ENCODE results near the gene TIMMDC1. TPM values are rescaled to one million over a fixed set of nuclear protein-coding genes. Genes with fewer than 3 reads are reported as not detected.

TIMMDC1 gene
- total RNA-seq, 1 experiment from 2014 or later, result 109 TPM

DNA sequence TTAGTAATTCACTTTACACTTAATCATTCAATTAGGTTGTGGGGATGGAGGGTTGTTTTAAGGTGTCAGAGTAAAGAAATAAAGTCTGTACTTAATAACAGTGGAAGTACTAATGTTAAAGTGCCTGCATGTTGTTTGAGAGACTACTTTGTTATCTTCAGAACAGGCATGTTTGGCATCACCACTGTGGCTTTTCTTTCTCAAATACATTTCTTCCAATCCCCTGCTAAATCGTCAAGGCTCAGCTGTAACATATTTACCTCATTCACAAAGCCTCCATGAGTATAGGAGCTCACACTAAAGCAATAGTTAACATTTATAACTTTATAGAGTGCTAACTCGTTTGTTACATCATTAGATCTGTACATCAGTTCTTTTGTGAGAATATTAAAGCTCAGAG lies 2.6 kb downstream of the TIMMDC1 start:
- Histone ChIP-seq H2BK120ac (ENCODE audit: low read depth, low read length, poor library complexity, severe bottlenecking) (no peak overlapping the region), H2BK5ac (ENCODE audit: insufficient read length, low read length) (no peak overlapping the region), H3K23ac (ENCODE audit: insufficient read length, low read depth, low read length) (no peak overlapping the region), H3K18ac (ENCODE audit: insufficient read length, low read depth, low read length) (no peak overlapping the region), H3T11ph (ENCODE audit: low read length) (no peak overlapping the region), H4K91ac (ENCODE audit: insufficient read length, low read depth, low read length) (no peak overlapping the region), H3K23me2 (ENCODE audit: insufficient read length, low read depth, low read length, poor library complexity, severe bottlenecking) (peaks cover 3% of the 10 kb centered on the region), H2BK20ac (ENCODE audit: low read depth, low read length, poor library complexity, severe bottlenecking) (no peak overlapping the region), H3K9ac (ENCODE audit: extremely low read depth, insufficient read length, low read length) (no peak overlapping the region), H2BK12ac (ENCODE audit: insufficient read length, low read depth, low read length) (no peak overlapping the region), H3K4me2 (ENCODE audit: insufficient read depth, insufficient read length, low read length) (peak overlapping the region; percentile 70), H4K8ac (replicated peaks; ENCODE audit: insufficient read length, low read depth, low read length) (no peak overlapping the region), H2AK5ac (ENCODE audit: insufficient read length, low read length) (no peak overlapping the region), H2BK15ac (ENCODE audit: low read depth, low read length) (no peak overlapping the region), H3K14ac (ENCODE audit: insufficient read depth, low read length) (no peak overlapping the region), H3K79me1 (ENCODE audit: insufficient read depth, low read depth, low read length, poor library complexity, severe bottlenecking) (no peaks in the 10 kb centered on the region), H3K27me3 (ENCODE audit: insufficient read depth, low read length) (no peaks in the 10 kb centered on the region), H4K5ac (ENCODE audit: insufficient read length, low read depth, low read length) (no peak overlapping the region), H4K20me1 (ENCODE audit: control insufficient read depth, insufficient read depth, insufficient read length) (no peaks in the 10 kb centered on the region), H3K79me2 (ENCODE audit: insufficient read depth, low read length) (no peaks in the 10 kb centered on the region; the same call in 1 of the 2 replicates), H3K56ac (ENCODE audit: insufficient read length, low read depth, low read length) (no peak overlapping the region), H3K9me3 (ENCODE audit: control insufficient read depth, low read depth, low read length) (no peaks in the 10 kb centered on the region), H3K4me1 (ENCODE audit: insufficient read depth, low read length) (no peaks in the 10 kb centered on the region), H3K27ac (ENCODE audit: insufficient read length, low read depth, low read length) (no peak overlapping the region), H3K4ac (ENCODE audit: low read depth, low read length) (no peak overlapping the region), H2AFZ (ENCODE audit: low read length) (no peak overlapping the region)
- Mint-ChIP-seq H3K4me3 (no peak overlapping the region), H3K27ac (no peak overlapping the region), H3K4me1 (peaks cover 18% of the 10 kb centered on the region in 2 experiments), H3K27me3 (ENCODE audit: low read depth) (no peaks in the 10 kb centered on the region; the same call in 1 of the 2 replicates), H3K36me3 (ENCODE audit: insufficient read depth in 1 of 3, low read depth in 3 of 3) (peaks cover 6 to 33% (median 22%) of the 10 kb centered on the region in 3 experiments; a peak in 6 of 7 replicates), H3K9me3 (no peaks in the 10 kb centered on the region)
- no peak for DNase-seq
- TF ChIP-seq CTCF (conservative IDR thresholded peaks at IDR 0.05), result no peak
- WGBS (ENCODE audit: extremely low coverage, insufficient read length, low lambda C conversion rate), result no CpG with 5 or more reads among the region's 2 CpGs
